GM18517 (cell line): ENCODE measurements around the gene TM9SF3.
A peak's percentile ranks its signal among the peaks of the same experiment; 100 is the strongest.
"Not testable (repeated sequence)": the region's sequence is repeated elsewhere in the genome, so short reads cannot be mapped to it uniquely, and the experiment has no call there.

Experiments
- ATAC-seq: cut with Tn5 transposase; IDR thresholded peaks from one replicate; pipeline ENCODE4 v1.9.1; 2021; ENCODE audit warnings: mild to moderate bottlenecking, moderate library complexity; ENCODE audit not compliant: unreplicated experiment

The TM9SF3 gene

DNA sequence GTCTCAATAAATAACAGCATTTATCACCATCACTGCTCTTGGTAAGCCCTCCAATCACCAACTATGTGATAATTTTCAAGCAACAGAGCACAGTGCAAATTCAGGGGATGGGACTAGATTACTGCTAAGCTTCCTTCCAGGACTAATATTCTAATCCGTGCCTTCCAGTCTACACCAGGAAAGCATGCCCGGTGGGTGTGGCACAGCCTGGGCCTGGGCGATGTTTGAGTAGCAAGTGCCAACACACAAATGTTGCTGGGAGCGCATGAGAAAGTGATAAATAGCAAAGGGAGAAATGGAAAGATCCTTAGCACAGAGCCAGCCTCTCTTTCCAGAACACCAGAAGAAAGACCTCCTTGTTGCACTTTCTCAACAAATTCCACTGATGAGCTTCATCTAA, 13.5 kb upstream of the TM9SF3 start:
- ATAC-seq, result no peak

DNA sequence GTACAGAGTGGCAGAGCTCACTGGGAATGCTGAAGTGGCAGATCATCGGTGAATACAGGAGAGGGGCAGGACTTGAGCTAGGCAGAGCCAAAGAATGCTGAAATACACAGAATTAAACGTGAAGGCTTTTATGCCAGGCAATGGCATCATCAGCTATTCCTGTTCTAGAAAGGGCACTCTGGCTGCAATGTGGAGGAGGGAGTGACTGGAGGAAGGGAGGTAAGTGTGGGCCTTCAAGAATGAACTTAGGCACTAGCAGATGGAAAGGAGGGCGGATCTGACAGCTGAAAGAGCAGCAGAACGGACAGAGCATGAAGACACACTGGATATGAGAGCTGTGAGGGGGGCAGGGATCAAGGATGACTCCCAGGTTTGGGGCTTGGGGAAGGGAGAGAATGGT, 12.0 kb upstream of the TM9SF3 start:
- no peak for ATAC-seq

DNA sequence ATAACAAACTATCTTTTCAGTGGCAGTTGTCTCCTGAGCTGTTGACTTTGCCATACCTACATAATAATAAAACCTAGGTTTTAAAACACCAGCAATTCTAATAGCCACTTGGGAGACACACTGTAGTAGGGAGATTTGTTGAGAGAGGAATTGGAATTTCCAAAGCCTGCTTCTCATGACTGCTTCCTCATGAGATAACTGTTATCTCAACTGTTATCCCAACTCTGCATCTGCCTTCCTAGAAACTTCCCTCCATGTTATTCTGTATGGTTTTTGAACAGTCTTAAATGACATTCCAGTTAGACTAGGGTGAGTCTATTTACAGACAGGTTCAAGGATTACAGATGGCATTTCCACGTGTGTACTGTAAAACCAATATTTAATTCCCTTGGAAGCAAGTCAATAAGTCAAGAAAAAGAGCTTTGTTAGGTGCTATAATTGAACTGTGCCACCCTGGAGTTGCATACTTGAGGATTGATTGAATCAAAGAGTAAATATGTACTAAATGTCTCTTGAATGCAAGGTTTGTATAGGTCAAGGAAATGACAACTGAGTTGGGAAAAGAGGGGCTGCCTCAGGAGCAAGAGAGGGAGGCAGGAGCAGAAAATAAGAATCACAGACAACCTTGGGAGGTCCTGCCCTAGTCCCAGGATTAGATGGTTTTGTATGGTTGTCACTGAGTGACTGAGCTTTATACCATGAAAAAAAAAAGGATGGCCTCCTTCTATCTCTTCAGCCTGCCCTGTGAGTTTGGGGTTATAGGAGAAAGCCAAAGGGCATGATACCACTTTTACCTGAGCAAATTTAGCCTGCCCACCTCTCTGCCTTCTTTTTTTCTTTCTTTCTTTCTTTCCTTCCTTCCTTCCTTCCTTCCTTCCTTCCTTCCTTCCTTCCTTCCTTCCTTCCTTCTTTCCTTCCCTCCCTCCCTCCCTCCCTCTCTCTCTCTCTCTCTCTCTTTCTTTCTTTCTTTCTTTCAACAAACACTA, 9.9 kb upstream of the TM9SF3 start:
- ATAC-seq, result no peak

DNA sequence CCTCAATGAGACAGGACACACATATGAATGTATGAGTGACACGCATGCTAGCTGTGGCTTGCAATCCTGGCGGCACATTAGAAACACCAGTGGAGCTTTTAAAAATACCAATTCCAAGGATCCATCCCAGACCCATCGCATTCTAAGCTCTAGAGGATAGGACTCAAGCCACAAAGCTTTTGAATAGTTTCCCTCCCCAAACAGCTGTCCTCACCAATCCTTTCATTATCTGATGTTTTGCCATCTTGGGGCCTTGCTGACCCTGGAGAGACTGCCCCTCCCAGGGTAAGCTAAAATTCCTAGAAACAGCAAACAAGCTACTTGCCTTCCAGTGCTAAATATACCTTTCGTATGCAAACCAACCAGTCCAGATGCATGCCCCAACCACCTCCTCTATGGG, 8.9 kb upstream of the TM9SF3 start:
- ATAC-seq, result no peak

DNA sequence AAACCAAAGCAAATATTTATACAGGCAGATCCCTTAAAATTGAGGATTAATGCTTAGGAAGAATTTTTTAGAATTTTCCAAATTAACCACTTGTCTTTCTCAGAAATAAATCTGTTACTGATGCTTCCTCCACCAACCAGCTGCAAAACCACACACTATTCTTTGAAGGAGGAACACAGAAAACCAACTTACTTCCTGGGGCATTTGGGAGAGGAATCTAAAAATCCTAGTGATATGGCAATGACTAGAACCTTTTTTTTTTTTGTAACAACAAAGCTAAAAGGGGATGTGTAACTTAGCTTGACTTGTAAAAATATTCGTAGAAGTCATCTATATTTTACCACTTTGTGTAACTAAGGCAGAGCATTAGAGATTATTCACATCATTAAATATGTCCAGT, 5.1 kb upstream of the TM9SF3 start:
- no peak for ATAC-seq

DNA sequence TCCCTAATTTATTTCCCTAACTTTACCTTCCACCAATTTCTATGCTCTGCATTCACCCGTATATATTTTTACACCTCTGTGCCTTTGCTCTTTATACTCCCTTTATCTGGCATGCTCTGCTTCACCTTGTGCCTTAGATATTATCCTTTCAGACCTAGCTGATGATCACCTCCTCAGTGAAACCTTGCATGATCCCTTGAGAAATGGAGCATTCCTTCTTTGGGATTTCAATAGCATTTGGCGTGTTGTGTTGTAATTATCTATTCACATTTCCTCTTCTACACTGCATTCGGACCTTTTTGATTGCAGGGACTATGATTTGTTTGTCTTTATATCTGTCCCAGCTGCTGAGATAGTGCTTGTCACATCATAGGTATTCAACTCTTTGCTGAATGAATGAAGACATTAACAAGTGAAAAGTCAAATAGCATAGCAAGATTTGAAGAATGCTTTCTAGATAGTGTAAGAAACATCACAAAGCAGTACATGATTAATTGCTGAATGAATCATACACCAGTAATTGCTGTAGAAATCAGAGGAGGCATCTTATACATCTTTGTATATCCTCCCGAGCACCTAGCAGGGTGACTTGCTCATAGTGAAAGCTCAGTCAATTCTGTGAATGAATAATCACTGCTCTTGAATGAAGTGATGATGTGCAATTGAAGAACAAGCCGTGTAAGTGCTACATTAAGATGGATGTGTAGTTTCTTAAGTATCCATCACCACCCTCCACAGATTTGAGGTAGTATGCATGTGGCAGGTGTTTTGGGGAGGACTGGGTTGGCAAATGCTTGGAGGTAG, 2.0 kb upstream of the TM9SF3 start:
- no peak for ATAC-seq

DNA sequence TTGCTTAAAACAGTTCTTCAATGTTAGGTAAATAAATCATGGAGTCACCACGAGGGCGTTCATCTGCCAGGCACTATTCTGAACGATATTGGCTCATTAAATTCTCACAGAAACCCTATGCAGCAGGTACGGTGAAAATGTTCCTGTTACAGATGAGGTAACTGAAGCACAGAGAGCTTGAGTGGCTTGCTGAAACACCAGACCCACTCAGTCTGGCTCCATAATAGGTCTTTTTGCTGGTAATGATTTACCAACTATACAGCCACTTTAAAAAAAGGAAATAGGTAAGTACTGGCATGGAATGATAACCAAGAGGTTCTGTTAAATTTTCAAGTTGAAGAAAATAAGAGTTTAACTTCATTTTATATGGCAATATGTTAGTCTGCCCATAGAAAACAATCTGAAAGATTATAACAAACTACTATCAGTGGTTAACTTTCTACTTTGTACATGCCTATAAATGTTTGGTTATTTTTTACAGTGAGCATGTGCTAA, 1.3 kb upstream of the TM9SF3 start:
- no peak for ATAC-seq

DNA sequence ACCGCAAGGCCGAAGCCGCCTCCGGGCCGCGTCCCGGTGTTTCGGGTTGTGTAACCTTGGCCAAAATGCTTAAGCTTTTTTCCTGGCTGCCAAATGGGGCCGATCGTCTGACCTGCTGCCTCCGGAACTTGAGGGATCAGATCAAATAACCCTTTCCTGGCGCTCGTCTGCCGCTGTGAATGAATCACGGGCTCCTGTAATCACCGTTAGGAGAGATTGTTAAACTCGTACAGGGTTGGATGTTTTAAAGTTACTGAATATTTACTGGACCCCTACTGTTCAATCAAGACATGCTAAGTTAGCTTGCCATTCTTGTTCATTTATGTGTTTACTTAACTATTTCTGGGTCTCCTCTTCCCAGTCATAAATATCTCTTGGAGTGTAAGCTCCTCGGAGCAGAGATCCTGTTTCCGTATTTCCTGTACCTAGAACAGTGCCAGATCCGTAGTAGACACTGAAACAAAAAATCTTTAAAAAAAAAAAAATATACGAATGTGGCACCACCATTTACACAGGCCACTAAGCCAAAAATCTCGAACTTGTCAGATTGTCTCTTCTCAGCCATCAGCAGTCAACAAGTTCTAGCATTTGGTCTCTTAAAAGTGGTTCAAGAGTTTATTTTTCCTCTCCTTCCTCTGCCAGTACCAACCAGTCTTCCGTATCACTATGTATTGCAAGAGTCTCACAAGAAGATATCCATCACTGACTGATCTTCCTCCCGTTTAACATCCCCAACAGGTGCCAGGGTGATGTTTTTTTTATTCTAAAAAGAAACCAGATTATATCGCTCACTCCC, 650 bp upstream of the TM9SF3 start:
- peak; percentile 20 for ATAC-seq

DNA sequence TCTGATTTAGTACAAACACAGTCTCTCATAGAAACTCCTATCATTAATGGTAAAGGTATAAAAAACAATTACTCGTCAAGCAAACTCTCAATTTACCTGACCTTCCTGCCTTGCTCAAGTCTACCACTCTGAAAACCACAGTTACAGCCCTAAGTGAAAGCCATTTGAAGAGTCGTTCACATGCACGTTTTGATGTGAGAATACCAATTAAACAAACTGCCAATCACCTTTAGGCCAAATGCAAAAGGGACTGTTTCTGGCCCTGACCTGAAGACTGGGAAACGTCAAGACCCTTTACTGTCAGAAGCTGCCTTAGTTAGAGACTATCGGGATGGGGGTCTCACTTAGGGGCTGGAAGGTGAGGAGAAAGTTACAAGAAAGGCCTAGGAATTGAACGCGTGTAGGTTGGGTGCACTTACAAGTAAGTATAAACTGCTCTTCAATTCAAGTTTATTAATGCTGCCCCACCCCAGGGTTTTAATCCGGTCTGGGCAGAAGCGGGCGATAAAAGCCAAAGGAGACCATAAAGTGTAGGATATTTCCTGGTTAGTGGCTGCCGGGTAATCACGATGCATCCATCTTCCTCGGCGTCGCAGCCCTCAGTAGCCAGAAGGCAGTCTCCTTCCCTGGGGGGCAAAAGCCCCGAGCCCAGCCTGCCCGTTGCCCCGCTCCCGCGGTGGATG, 935 bp downstream of the TM9SF3 start:
- no peak for ATAC-seq

DNA sequence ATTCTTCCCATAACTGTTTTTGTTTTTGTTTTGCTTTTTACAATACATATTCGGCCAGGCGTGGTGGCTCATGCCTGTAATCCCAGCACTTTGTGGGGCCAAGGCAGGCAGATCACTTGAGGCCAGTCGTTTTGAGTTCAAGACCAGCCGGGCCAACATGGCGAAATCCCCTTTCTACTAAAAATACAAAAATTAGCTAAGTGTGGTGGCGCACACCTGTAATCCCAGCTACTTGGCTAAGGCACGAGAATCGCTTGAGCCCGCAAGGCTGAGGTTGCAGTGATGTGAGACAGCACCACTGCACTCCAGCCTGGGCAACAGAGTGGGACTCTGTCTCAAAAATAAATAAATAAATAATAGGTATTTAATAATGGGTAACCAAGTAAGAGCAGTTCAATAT, 2.3 kb downstream of the TM9SF3 start:
- ATAC-seq, result no peak

DNA sequence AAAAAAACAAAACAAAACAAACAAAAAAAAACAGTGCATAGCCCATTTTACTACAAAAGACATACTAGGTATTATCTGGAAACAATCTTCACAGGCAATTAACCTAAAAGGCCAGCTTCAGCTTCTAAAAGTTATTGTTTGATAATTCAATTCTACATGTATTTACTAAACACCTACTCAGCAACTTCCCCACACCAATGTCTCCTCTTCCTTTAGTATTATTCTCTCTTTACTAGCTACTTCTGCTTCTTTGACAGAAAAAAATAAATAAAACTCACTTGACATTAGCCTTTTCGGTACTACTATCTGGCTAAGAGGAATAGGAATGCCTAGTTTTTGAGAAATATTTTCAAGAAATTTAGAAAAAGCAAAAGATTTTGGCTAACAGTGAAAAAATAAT, 2.8 kb downstream of the TM9SF3 start:
- ATAC-seq, result no peak

DNA sequence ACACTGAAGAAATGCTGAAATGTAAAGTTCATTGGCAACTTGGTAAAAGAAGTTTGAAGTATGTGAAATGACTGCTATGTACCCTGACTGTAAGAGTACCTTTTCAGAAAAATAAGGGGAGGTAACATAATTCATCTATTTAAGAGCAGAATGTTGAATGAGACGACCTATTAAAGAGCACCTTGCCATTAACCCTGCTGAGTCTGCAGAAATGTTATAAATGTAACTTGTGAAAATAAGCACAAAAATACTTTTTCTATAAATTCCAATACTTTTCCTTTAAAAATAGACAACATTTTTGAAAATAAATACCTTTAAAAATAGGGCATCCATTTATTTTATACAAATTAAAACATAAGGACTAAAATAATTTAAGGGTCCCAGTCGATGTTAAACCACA, 7.7 kb downstream of the TM9SF3 start:
- ATAC-seq, result no peak

DNA sequence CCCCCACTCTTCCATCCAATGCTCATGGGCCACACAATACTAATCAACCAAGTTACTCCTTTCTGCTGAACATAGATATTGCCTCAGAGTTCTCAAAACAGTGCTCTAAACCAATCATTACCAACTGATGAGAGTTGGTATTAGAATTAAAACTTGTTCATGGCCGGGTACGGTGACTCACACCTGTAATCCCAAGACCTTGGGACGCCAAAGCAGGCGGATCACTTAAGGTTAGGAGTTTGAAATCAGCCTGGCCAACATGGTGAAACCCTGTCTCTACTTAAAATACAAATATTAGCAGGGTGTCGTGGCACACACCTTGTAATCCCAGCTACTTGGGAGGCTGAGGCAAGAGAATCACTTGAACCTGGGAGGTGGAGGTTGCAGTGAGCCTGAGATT, 8.2 kb downstream of the TM9SF3 start:
- ATAC-seq, result no peak

DNA sequence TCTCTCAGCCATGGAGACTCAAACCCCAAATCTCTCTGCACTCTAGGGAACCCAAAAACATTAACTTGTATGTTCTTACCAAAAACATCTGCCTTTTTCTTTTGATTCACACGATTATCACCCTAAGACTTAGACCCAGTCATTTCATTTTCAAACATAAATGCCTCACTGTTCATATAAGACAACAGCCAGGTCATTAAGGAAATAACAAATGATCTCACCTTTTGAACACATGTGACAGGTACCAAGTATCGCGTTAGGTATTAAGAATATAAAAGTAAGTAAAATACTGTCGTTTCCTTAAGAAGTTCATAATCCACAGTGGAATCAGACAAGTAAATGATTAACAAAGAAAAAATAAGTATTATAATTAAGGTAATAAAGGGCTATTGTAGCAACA, 8.8 kb downstream of the TM9SF3 start:
- ATAC-seq, result no peak

DNA sequence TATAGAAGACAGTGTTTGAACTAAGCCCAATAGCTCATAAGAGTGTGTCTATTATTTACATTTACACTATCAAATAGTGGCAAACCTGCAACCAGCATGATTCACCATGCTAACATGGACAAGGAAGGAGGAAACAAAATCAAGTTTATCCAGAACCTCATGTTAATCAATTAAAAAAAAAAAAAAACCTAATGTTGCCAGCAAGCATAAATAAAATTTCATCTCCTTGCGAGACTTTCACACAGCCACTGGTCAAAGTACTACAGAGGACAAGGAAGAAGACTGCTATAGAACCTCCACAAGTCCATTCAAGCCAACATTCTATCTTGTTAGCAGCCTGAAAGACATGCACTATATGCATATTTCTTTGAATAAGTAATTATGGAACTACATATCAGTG, 9.7 kb downstream of the TM9SF3 start:
- no peak for ATAC-seq

DNA sequence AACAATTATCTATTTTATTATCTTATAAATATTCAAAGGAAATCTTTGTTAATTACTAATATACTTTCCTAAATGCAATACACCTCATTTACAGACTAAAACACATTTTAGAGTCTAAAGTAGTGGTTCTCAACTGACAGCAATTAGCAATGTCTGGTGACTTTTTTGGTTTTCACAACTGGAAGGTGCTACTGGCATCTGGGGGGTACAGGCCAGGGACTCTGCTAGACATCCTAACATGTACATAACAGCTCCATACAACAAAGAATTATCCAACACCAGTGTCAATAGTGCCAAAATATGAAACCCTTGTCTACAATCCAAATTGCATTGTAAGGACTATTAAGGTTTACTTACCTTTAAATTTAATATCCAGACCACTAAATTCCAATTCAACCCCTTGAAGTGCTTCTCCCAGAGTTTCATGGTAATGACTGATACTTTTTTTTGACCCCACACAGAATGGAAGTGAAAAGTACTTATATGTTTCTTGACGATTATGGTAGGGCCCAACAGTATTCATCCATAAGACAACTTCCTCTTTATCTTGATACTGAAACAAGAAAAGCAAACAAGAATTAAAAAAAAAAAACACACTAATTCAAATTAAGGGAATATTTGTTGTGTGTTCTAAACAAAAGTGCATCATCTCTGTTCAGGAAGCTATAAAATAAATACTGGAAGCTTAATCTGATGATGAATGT, 10.4 kb downstream of the TM9SF3 start:
- ATAC-seq, result no peak

DNA sequence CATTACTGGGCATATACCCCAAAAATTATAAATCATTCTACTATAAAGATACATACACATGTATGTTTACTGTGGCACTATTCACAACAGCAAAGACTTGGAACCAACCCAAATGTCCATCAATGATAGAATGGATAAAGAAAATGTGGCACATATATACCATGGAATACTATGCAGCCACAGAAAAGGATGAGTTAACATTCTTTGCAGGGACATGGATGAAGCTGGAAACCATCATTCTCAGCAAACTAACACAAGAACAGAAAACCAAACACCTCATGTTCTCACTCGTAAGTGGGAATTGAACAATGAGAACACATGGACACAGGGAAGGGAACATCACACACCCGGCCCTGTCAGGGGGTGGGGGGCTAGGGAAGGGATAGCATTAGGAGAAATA, 12.2 kb downstream of the TM9SF3 start:
- ATAC-seq, result not testable (repeated sequence)

DNA sequence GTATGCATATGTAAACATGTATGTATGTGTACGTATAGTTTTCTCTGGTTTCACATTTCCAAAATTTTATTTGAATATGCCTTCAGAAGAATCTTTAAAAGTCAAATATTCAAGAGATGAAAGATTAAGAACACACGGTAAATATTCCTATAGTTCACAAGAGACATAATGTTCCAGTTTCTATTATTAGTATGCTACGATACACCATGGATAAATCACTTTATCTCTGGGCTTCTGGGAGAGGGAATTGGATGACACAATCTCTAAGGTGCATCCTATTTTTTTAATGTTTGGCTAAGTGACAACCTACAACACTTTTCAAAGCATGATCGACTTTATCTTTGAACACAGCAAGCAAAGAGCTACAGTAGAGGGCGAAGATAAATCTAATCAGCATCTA, 13.8 kb downstream of the TM9SF3 start:
- no peak for ATAC-seq

DNA sequence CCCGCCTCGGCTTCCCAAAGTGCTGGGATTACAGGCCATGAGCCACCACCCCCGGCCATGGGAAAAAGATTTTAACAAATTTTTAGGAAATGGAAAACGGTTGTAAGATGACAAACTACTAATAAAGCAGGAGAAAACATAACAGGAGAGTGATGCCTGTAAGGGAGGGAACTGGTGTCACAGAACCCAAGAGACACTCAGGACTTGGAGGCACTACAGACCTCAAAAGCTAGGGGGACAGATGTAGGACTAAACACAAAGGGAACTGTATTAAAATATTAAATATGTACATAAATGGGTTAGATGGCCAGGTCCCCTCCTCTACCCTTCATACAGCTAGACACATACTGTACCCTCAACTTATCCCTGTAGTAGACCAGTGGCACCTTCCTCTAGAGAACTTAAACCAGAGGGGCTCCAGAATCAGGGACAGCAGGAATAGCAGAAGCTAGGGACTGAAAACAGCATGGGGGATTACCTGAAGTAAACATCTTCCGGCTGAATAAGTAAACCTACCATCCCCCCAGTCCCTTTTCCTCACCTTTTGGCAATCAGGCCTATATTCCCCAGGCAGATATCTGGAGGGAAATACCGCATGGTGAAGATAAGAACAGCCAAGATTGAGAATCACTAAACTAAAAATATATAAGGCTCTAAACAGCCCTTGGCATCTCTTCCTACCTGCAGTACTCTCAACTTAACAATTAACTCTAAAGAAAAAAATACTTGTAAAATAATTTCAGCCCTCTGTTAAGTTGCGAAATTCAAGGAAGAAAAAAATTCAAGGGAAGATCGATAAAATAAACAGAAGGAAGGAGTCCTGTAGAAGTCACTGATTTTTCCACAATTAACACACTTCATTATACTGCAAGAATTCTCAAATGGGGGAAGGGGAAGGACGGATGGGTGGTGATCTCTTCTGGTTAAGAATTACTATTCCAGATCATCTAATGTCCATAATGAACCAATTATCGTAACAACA, 15.5 kb downstream of the TM9SF3 start:
- no peak for ATAC-seq
